LNCAP (cell line): Measurements from ENCODE around the gene APOC4.

ENCODE experiments used
- CTCF ChIP-seq: fragments of 450-650 bp; IDR thresholded peaks from 2 replicates; pipeline ENCODE4 v1.5.1; 2017; ENCODE audit warnings: mild to moderate bottlenecking

Gene APOC4

GRCh38 chr19:44990459-44990858, 48.4 kb downstream of the APOC4 start:
- TF ChIP-seq CTCF = no peak

DNA sequence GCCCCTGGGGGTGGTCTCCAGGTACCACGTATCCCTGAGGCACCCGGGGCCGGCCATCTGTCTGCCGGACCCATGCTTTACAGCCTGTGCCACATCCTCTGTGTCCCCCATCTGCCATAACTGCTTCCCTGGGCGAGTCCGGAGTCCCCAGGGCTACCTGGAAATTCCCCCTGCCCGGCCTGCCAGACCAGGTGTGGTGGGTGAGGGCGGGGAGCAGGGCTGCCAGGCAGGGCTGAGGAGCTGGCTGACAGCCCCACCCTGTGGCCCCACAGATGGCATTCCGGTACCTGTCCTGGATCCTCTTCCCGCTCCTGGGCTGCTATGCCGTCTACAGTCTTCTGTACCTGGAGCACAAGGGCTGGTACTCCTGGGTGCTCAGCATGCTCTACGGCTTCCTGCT, 48.9 kb downstream of the APOC4 start:
- no peak for TF ChIP-seq CTCF

DNA sequence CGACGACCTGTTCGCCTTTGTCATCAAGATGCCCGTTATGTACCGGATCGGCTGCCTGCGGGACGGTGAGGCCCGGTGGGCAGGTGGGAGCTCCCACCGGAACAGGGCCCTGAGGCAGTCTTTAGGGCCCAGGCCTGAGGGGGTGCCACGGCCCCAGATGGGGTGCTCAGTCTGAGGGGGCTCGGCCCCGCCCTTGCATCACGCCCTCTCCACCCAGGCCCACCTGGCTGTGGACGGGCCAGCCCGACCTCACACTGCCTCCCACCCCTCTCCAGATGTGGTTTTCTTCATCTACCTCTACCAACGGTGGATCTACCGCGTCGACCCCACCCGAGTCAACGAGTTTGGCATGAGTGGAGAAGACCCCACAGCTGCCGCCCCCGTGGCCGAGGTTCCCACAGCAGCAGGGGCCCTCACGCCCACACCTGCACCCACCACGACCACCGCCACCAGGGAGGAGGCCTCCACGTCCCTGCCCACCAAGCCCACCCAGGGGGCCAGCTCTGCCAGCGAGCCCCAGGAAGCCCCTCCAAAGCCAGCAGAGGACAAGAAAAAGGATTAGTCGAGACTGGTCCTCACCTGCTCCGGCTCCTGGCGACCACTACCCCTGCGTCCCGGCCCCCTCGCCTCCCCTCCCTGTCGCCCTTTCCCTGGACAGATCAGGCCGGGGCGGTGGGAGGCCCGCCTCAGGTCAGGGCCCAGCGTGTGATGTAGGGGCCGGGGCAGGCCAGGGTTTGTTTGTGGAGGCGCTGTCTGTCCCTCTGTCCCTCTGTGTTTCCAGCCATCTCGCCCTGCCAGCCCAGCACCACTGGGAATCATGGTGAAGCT, 50.5 kb downstream of the APOC4 start:
- no peak for TF ChIP-seq CTCF

DNA sequence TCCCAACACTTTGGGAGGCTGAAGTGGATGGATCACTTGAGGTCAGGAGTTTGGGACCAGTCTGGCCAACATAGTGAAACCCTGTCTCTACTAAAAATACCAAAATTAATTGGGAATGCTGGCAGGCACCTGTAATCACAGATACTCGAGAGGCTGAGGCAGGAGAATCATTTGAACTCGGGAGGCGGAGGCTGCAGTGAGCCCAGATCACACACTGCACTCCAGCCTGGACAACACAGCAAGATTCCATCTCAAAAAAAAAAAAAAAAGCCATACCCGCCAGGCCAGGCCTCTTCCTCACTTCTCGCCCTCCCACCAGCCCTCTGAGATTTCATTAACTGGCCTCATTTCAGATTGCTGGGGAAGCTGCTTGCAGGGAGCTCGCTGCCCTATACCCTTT, 51.5 kb downstream of the APOC4 start:
- TF ChIP-seq CTCF = no peak

GRCh38 chr19:44993926-44994537, 52.0 kb downstream of the APOC4 start:
- TF ChIP-seq CTCF = no peak
